Osteocyte (in vitro differentiated cells): ENCODE measurements around the gene RASGEF1C. TPM values are rescaled to one million over a fixed set of nuclear protein-coding genes. Genes with fewer than 3 reads are reported as not detected.

Source experiments
- DNase-seq: peaks from one replicate; pipeline ENCODE4 v3.0.0; 2021; ENCODE audit warnings: mixed read lengths; ENCODE audit not compliant: unreplicated experiment; ENCODE audit errors: extremely low spot score
- H3K27ac Mint-ChIP-seq: one replicate; pipeline ENCODE4 v1.8.0; 2021; ENCODE audit warnings: mild to moderate bottlenecking, mixed read lengths; ENCODE audit not compliant: unreplicated experiment
- H3K27me3 Mint-ChIP-seq: one replicate; pipeline ENCODE4 v1.8.0; 2021; ENCODE audit warnings: mixed read lengths; ENCODE audit not compliant: unreplicated experiment
- H3K36me3 Mint-ChIP-seq: one replicate; pipeline ENCODE4 v1.8.0; 2021; ENCODE audit warnings: mixed read lengths; ENCODE audit not compliant: unreplicated experiment
- H3K4me1 Mint-ChIP-seq: one replicate; pipeline ENCODE4 v1.8.0; 2021; ENCODE audit warnings: mixed read lengths; ENCODE audit not compliant: unreplicated experiment
- H3K4me3 Mint-ChIP-seq: one replicate; pipeline ENCODE4 v1.8.0; 2021; ENCODE audit warnings: mild to moderate bottlenecking, moderate library complexity, mixed read lengths; ENCODE audit not compliant: unreplicated experiment
- H3K9me3 Mint-ChIP-seq: one replicate; pipeline ENCODE4 v1.8.0; 2021; ENCODE audit warnings: mixed read lengths; ENCODE audit not compliant: unreplicated experiment
- CTCF ChIP-seq: fragments of 200-600 bp; sonication (generic); IDR thresholded peaks from 2 replicates; pipeline ENCODE4 v1.5.0; 2021; ENCODE audit warnings: antibody characterized with exemption, mild to moderate bottlenecking, moderate library complexity
- total RNA-seq: library from RNA; stranded (reverse); gene quantifications from 2 replicates; pipeline ENCODE4 v1.2.1, GENCODE V29; 2021

RASGEF1C gene
- total RNA-seq, 1 donor from 2014 or later: not detected

DNA sequence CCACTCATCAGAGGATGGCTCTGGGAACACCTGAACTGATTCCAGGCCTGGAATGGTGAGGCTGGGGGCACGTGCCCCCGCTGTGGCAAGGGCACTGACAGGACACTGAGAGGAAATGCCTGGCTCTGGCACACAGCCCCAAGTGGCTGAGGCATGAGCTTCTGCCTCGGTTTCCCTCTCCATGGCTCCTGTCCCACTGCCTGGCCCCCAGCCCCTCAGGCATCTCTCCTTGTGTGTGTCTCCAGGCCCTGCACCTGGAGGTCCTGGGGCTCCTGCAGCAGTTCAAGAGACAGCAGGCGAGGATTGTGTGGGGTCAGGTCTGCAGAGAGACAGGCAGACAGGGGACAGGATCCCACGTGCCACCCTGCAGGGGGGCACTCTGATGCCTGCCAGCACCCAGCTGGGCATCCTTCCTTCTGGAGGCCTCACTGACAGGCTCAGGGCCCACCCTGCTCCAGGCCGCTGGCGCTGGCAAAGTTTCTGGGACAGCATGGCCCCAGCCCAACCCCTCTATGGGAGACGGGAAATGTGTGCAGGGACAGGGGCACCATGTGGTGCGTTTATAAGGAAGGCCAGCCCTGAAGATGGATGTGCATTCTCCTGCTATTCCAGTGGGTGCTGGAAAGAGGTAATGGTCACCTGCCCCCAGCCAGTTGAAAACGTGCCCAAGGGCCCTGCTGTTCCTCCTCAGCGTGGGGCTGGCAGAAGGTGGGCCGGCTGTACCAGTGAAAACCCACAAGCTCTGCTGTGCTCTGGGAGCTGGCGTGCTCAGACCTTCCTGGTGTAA is 66.0 kb downstream of the RASGEF1C start:
- H3K4me3 Mint-ChIP-seq: no peak overlapping the region

DNA sequence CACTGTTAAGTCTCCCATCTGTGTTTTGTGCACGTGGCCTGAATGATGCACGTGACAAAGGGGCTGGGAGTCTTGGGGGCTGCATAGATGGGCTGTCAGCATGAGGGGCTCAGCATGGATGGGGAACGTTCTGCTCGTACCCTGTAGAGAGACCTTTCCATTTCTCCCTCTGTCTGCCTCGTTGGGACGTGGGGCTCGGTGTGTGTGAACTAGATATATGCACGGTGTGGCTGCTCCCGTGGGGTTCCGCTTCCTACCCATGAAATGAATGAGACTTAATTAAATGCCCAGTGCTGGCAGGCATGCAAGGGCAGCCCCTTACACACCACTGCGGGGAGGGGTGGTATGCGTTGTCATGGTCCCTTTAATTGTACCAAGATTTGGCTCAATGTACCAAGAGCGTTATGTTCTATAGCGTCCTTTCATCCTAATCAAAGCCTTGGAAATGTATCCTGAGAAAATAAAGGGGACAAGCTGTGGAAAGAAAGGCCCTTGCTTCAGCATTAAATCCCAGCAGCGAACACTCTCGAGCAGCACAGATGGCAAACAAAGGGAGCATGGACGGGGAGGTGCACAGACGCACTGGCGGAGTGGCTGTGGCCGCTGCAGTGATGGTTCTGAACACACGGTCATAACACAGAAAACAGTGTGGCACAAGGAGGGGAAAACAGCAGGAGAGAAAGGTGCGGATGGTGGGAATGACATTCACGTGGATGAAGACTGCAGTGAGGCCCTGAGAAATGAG is 66.8 kb downstream of the RASGEF1C start:
- no peak for TF ChIP-seq CTCF
- Mint-ChIP-seq H3K27ac (no peak overlapping the region), H3K27me3 (peaks cover 28% of the 10 kb centered on the region), H3K9me3 (peaks cover 7% of the 10 kb centered on the region), H3K4me1 (no peaks in the 10 kb centered on the region), H3K36me3 (no peaks in the 10 kb centered on the region), H3K4me3 (no peak overlapping the region)
- peak; percentile 63 for DNase-seq

More for the DNA sequence above, 66.0 kb downstream of the RASGEF1C start:
- DNase-seq: peak; percentile 80
- Mint-ChIP-seq H3K27ac (no peak overlapping the region), H3K9me3 (peaks cover 7% of the 10 kb centered on the region), H3K36me3 (no peaks in the 10 kb centered on the region), H3K4me1 (no peaks in the 10 kb centered on the region), H3K27me3 (peaks cover 33% of the 10 kb centered on the region)
- no peak for TF ChIP-seq CTCF

DNA sequence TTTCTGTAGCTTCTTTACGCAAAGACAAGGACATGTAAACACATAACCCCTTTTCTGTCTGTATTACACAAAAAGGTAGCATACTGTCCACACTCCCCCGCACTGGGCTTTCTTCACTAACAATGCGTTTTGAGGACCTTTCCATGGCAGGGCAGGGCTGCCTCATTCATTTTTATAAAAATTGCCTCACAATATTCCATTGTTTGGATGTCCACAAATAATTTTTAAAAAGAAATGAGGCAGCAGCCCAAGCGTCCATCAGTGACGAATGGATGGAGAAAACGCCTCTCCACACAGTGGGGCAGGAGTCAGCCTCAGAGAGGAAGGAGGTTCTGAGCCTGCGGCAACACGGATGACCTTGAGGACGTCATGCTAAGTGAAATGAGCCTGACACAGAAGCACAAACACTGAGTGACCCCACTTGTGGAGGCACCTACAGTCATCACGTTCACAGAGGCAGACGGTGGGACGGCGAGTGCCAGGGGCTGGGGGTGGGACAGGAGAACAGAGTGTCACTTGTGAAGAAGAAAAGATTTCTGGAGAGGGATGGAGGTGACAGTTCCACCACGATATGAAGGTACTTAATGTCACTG is 67.8 kb downstream of the RASGEF1C start:
- no peak for TF ChIP-seq CTCF
- Mint-ChIP-seq H3K36me3 (no peaks in the 10 kb centered on the region), H3K4me1 (no peaks in the 10 kb centered on the region), H3K27me3 (peaks cover 21% of the 10 kb centered on the region), H3K4me3 (no peak overlapping the region), H3K27ac (no peak overlapping the region), H3K9me3 (peaks cover under 1% of the 10 kb centered on the region)
- DNase-seq: peak; percentile 69

DNA sequence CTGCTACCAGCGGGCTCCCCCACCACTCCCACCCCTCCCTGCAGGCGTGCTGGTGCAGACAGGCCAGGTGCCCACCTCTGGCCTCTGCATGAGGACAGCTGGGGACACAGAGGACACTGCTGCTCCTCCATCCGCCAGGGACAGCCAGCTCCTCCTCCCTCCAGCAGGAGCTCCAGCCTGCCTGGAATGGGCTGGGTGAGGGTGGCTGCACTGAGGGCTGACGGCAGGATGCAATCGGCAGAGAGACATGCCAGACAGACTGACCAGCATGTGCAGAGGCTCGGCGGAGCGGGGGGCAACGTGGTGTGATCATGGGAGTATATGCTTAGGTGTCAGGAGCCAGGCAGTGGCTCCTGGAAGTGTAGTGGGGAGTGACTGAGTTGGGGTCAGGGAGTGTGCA is 68.4 kb downstream of the RASGEF1C start:
- Mint-ChIP-seq H3K27me3 (peaks cover 21% of the 10 kb centered on the region), H3K27ac (no peak overlapping the region), H3K9me3 (no peaks in the 10 kb centered on the region), H3K36me3 (no peaks in the 10 kb centered on the region), H3K4me1 (no peaks in the 10 kb centered on the region), H3K4me3 (no peak overlapping the region)
- no peak for DNase-seq
- no peak for TF ChIP-seq CTCF

DNA sequence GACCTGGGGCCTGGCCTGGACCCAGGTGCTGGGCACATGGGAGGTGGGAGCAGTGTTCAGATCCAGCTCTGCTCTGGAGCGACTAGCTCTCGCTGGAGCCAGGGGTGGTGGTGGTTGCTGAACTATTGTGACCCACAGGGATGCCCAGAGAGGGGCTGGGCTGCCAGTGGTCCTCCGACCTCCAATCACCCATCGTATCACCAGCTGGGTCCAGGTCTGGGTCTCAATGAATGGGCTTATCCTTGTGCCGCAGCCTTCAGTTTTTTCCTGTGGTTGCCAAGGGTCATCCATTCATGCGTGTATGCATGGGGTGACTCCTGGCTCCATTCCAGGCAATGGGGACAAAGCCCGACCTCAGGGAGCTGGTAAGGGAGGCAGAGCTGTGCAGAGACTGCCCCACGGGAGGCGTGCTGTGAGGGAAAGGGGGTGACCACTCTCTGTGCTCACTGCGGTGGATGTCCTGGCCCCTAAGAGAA is 68.9 kb downstream of the RASGEF1C start:
- peaks cover 3% of the 10 kb centered on the region for H3K4me1 Mint-ChIP-seq
- no peak for TF ChIP-seq CTCF
- no peaks in the 10 kb centered on the region for H3K36me3 Mint-ChIP-seq
- H3K9me3 Mint-ChIP-seq: no peaks in the 10 kb centered on the region
- H3K27ac Mint-ChIP-seq: no peak overlapping the region
- peak; percentile 79 for DNase-seq
- no peak overlapping the region for H3K4me3 Mint-ChIP-seq
- H3K27me3 Mint-ChIP-seq: peaks cover 21% of the 10 kb centered on the region
